ENCODE data around the gene GALNT2.

The GALNT2 gene

DNA sequence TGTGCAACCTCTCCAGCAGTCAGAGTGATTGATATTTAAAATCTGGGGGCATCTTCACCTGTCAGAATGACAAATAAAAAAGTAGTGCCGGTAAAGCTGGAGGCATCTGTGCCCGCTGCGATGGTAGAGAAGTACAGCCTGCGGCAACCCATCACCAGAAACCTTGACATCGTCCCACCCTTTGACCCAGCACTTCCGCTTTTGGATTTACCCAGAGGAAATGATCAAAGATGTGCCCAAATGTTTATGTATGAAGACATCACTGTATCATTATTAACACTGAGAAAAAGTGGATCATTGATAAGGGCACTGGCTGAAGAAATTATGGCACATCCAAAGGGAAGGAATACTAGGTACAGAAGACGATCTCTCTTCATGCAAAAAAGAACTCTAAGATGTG is 263.1 kb downstream of the GALNT2 start:
- TF ChIP-seq, protein P1, sequence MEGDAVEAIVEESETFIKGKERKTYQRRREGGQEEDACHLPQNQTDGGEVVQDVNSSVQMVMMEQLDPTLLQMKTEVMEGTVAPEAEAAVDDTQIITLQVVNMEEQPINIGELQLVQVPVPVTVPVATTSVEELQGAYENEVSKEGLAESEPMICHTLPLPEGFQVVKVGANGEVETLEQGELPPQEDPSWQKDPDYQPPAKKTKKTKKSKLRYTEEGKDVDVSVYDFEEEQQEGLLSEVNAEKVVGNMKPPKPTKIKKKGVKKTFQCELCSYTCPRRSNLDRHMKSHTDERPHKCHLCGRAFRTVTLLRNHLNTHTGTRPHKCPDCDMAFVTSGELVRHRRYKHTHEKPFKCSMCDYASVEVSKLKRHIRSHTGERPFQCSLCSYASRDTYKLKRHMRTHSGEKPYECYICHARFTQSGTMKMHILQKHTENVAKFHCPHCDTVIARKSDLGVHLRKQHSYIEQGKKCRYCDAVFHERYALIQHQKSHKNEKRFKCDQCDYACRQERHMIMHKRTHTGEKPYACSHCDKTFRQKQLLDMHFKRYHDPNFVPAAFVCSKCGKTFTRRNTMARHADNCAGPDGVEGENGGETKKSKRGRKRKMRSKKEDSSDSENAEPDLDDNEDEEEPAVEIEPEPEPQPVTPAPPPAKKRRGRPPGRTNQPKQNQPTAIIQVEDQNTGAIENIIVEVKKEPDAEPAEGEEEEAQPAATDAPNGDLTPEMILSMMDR (IDR thresholded peaks at IDR 0.05; ENCODE audit: low read depth, low read length), result no peak
- no peak overlapping the region for H3K4me3 ChIP-seq (replicated peaks in 1 of 2; ENCODE audit: low read depth in 2 of 2, low read length in 2 of 2)
- no peak for DNase-seq (ENCODE audit: low read depth in 2 of 2)
